Measurements from ENCODE around the gene GOLIM4.
"Not testable (repeated sequence)": the region's sequence is repeated elsewhere in the genome, so short reads cannot be mapped to it uniquely, and the experiment has no call there.

Gene GOLIM4

DNA sequence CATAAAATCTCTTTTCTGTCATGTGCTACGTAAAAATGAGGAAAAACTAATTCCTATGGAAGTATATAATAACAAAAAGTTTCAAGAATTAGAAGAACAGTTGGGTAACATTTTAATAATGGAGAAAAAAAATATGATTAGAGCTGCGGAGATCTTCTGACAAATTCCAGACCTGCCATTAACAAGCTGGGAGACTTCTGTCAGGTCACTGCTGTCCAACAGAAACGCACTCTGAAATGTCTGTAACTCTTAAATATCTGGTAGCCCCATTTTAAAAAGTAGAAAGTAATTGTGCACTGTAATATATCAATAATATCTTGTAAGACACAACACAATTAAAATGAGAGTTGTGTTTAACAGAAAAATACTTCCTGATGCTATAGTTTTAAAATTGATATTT is 15.7 kb downstream of the GOLIM4 start:
- DNase-seq (ENCODE audit: low read depth in 3 of 3), result no peak

GRCh38 chr3:168077091-168077490 is 18.6 kb downstream of the GOLIM4 start:
- no peak for DNase-seq (ENCODE audit: low read depth in 3 of 3)

GRCh38 chr3:168073842-168074605 is 21.7 kb downstream of the GOLIM4 start:
- no peak for DNase-seq (ENCODE audit: low read depth in 3 of 3)

GRCh38 chr3:168072323-168072650 is 23.4 kb downstream of the GOLIM4 start:
- DNase-seq (ENCODE audit: low read depth in 3 of 3), result no peak

DNA sequence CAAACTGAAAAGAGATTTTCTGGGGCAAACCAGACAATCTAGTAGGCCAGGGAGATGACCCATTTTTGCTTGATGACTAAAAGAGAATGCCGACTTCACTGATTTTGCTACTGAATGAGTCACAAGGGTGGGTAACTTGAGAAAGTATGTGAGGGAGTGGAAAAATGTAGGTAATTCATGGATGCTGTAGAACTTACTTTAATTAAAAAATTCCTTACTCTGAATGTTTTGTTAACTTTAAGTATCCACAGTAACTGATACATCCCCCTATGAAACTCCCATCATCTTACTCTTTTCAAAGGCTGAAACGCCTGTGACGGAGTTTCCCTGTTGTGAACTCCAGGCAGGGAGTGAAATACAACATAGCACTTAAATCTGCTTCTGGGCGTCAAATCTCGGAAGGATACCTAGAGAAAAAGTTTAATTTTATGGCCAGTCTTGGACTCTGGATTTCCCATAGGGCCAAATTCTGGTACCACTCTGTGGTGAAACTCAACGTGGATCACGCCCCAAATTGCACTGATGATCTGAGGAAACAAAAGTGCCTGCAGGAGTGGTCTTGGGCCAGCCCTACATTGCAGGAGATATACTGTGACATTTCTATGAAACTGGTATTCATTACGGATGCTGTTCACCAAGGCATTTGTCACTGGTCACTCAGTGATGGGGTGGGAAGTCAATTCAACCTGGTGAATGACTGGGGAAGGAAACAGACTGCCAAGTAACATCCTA is 24.0 kb downstream of the GOLIM4 start:
- DNase-seq (ENCODE audit: low read depth in 3 of 3), result no peak

DNA sequence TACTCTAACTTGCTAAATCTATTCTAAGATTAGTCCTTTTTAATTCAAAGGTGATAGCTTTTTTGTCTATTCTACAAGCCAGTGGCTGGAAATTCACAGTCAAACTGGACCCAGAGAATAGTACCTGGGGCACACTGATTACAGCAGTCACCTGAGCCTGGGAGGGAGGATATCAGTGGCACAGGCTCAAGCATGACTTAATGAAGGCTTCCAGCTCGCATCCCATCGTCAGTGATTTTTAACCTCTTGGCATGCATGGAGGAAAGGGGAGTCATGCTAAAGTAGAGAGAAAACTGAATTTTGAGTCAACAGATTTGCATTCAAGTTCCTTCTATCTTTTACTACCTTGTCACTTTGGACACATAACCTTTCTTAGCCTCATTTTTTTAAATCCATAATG is 24.8 kb downstream of the GOLIM4 start:
- DNase-seq (ENCODE audit: low read depth in 3 of 3), result no peak

GRCh38 chr3:168068346-168068745 is 27.4 kb downstream of the GOLIM4 start:
- DNase-seq (ENCODE audit: low read depth in 3 of 3), result no peak

- no peak for DNase-seq (ENCODE audit: low read depth in 3 of 3)
Measured at GRCh38 chr3:168066882-168067281, 28.8 kb downstream of the GOLIM4 start.

GRCh38 chr3:168065569-168065968 is 30.2 kb downstream of the GOLIM4 start:
- no peak for DNase-seq (ENCODE audit: low read depth in 3 of 3)

GRCh38 chr3:168063122-168063521 is 32.6 kb downstream of the GOLIM4 start:
- no peak for DNase-seq (ENCODE audit: low read depth in 3 of 3)

- DNase-seq (ENCODE audit: low read depth in 3 of 3), result no peak
Measured at GRCh38 chr3:168062679-168063078, 33.0 kb downstream of the GOLIM4 start.

GRCh38 chr3:168061332-168061996 is 34.3 kb downstream of the GOLIM4 start:
- DNase-seq (ENCODE audit: low read depth in 3 of 3), result no peak

DNA sequence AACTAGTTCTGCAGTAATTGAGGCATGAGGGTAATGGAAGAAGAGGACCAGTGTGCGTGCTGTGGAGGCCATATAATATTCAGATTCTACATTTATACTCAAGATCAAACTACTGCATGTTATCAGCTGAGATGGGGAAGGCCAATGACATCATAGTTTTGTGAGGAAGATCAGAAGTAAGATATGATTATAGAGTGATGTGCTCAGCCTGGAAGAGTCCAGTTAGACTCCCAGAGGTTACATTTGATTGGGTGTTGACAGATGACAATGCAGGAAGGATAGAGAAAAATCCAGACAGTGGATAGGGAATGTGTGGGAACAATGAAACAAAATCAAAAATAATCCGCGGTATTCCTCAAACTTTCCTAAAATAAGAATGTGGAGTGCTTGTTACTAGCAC is 35.4 kb downstream of the GOLIM4 start:
- DNase-seq (ENCODE audit: low read depth in 3 of 3), result no peak

DNA sequence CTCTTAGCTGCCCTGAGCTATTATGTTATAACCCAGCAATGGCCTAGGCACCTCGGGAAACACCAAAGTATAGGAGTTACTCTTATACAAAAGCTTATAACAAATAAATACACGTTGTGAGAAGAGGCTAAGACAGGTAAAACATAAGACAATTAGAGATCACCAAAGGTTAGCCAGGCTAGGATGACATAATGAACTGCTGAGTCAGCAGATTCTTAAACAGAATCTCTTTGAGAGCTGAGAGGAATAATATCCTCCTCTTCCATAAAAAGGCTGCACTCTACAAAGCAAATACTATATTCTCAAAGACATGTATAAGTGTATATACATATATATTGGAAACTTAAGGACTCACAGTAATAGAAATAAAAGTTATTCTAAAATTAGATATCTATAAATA is 37.2 kb downstream of the GOLIM4 start:
- no peak for DNase-seq (ENCODE audit: low read depth in 3 of 3)

DNA sequence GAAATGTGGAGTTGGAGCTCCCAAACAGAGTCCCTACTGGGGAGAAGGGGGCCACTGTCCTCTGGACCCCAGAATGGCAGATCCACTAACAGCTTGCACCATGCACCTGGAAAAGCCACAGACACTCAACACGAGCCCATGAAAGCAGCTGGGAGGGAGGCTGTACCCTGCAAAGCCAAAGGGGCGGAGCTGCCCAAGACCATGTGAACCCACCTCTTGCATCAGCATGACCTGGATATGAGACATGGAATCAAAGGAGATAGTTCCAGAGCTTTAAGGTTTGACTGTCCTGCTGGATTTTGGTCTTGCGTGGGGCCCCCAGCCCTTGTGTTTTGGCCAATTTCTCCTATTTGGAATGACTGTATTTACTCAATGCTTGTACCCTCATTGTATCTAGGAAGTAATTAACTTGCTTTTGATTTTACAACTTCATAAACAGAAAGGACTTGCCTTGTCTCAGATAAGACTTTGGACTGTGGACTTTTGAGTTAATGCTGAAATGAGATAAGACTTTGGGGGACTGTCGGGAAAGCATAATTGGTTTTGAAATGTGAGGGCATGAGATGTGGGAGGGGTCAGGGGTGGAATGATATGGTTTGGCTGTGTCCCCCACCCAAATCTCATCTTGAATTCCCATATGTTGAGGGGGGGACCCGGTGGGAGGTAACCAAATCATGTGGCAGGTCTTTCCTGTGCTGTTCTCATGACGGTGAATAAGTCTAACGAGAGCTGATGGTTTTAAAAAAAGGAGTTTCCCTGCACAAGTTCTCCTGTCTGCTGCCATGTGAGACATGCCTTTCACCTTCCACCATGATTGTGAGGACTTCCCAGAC is 39.1 kb downstream of the GOLIM4 start:
- not testable (repeated sequence) for DNase-seq (ENCODE audit: low read depth in 3 of 3)

DNA sequence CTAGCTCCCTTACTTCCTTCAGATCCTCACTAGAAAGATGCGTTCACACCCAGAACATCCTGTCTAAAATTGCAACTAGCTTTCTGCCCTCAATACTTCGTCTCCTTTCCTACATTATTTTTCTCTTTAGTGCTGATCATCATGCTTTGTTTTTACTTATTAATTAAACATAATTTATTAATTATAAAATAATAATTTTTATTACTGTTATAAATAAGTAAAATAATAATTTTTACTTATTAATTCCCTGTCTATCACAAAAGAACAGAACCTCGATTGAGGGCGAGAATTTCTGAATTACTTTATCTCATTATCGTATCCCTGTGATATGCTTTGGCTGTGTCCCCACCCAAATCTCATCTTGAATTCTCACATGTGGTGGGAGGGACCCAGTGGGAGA is 41.3 kb downstream of the GOLIM4 start:
- no peak for DNase-seq (ENCODE audit: low read depth in 3 of 3)

DNA sequence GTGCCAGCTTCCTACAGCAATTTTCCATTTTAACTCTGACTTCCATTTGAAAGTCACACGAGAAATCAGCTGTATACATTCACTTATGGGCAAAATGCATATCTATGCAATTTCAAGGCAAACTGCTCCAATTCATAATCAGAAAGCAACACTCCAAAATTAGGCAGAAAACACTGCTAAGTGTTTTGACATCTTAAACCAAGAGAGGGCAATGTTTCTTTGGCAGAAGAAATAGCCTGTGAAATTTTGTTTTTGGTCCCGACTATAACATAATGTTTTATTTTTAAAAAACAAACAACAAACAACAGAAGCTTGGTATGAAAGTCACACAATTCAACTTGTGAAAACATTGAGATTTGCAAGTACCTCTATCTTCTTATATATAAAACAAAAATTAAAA is 42.6 kb downstream of the GOLIM4 start:
- DNase-seq (ENCODE audit: low read depth in 3 of 3), result no peak

DNA sequence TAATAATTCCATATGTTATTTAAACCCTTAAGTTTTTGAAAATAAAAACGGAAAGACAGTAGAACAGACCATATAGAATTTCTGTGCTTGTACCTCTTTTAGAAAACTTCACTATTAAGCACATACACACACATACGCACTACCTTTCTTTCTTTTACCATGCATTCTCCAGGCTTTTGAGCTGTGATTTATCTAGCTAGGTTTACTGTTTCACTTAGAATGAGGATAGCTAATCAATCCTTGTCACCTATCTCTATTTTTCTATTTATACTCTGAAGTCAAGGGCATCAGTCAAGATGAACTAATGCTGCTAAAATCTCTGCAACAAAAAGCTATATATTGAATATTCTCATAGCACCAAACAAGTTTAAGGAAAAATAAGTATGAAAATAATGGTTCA is 43.2 kb downstream of the GOLIM4 start:
- no peak for DNase-seq (ENCODE audit: low read depth in 3 of 3)

- DNase-seq (ENCODE audit: low read depth in 3 of 3), result no peak
Measured at GRCh38 chr3:168051531-168052471, 43.9 kb downstream of the GOLIM4 start.

DNA sequence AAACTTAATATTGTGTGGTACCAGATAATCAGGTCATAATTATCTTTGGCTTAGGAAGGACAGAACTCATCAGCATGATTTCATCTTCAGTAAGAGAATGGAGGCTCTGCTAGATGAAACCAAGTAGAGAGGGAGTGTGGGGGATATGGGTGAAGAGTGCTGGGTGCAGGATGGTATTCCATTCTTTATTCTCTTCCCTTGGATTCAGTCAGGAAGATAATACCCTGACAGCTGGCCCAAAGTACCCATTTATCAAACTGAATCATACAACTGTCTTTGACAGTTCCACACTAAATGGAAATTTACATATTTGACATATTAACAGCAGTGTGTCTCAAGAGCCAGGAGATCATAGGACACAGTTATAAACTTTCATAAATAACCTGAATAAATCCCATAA is 44.7 kb downstream of the GOLIM4 start:
- DNase-seq (ENCODE audit: low read depth in 3 of 3), result no peak

- DNase-seq (ENCODE audit: low read depth in 3 of 3), result no peak
Measured at GRCh38 chr3:168049367-168049974, 46.3 kb downstream of the GOLIM4 start.

All from stimulated activated CD4-positive, alpha-beta T cell treated with anti-CD3 and anti-CD28 coated beads, TNF-alpha, amount 100 ng/mL, for 24 hours (primary cell).